Peyer's patch (tissue), 4 donors: ENCODE measurements around the gene EML4. TPM values are rescaled to one million over a fixed set of nuclear protein-coding genes. Genes with fewer than 3 reads are reported as not detected.
A peak's percentile ranks its signal among the peaks of the same experiment; 100 is the strongest.

ENCODE experiments used
- DNase-seq, 3 donors: peaks; one replicate each; pipeline ENCODE4 v3.0.0-alpha.2; 2017 to 2019
- H3K27ac ChIP-seq, 4 donors: fragments of 200-600 bp; sonication (generic); one replicate each; pipeline ENCODE4 v1.5.1; 2016 to 2019
- H3K27me3 ChIP-seq, 2 donors: fragments of 200-600 bp; sonication (generic); one replicate each; pipeline ENCODE4 v1.5.1; 2019
- H3K36me3 ChIP-seq, 3 donors: fragments of 200-600 bp; sonication (generic); one replicate each; pipeline ENCODE4 v1.5.1; 2016 to 2019
- H3K4me1 ChIP-seq, 4 donors: fragments of 200-600 bp; sonication (generic); one replicate each; pipeline ENCODE4 v1.5.1; 2016 to 2019
- H3K4me3 ChIP-seq, 4 donors: fragments of 200-600 bp; sonication (generic); 1 replicate in 3 of 4; 2 replicates in 1 of 4; pipeline ENCODE4 v1.5.1; 2016 to 2019; ENCODE audit warnings: mild to moderate bottlenecking in 1 of 4
- H3K9me3 ChIP-seq, 4 donors: fragments of 200-600 bp; sonication (generic); one replicate each; pipeline ENCODE4 v1.5.1; 2016 to 2019; ENCODE audit warnings: mild to moderate bottlenecking in 1 of 4
- POLR2A ChIP-seq, 2 donors: fragments of 450-650 bp; IDR thresholded peaks; one replicate each; pipeline ENCODE4 v1.5.1; 2017; ENCODE audit warnings: antibody characterized with exemption in 2 of 2, mild to moderate bottlenecking in 2 of 2, moderate library complexity in 2 of 2
- total RNA-seq, 4 donors: library from RNA; depleted of rRNA; stranded (reverse); fragments of >200 nt; gene quantifications; one replicate each; pipeline ENCODE4 v1.1.0, GENCODE V29; 2016
- TF ChIP-seq, protein P1 (sequence below), 6 experiments: fragments of 450-650 bp in 4 of 6; fragments of 200-600 bp in 2 of 6; sonication (generic) in 1 of 6; IDR thresholded peaks; one replicate each; pipeline ENCODE4 v1.5.1; 2017 to 2019; ENCODE audit warnings: antibody characterized with exemption in 6 of 6, mild to moderate bottlenecking in 3 of 6, moderate library complexity in 1 of 6

Gene EML4
- total RNA-seq, 4 donors from 2014 or later = 73.7 to 115 (median 84.4) TPM

DNA sequence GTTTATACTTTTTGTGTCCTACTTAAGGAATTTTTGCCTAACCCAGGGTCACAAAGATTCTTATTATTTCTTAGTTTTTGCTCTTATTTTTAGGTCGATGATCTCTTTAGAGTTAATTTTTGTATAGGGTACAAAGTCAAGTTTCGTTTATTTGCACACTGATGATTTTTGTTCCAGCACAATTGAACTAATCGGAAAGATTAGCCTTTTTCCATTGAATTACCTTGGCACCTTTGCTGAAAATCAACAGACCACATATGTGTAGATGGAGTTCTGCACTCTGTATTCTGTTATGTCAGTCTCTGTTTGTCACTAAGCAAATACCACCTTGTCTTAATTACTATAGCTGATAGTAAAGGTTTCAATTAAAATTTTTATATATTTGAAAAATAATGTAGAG, 18.7 kb downstream of the EML4 start:
- Histone ChIP-seq H3K4me1 (peaks cover 0 to 32% (median 5%) of the 10 kb centered on the region in 4 donors), H3K27ac (no peak overlapping the region), H3K9me3 (no peaks in the 10 kb centered on the region)

DNA sequence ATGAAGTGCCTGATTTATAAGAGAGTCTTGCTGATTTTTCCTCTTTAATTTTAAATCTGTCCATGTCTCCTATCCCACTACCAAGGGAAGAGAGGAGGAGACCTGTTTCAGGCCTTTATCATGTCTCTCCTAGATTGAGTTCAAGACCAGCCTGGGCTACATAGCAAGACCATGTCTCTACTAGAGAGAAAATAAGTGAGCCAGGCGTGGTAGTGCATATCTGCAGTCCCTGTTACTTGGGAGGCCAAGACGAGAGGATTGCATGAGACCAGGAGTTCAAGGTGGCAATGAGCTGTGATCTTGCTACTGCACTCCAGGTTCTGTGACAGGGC, 20.0 kb downstream of the EML4 start:
- DNase-seq = no peak
- Histone ChIP-seq H3K4me3 (no peak overlapping the region), H3K27ac (no peak overlapping the region), H3K27me3 (no peaks in the 10 kb centered on the region), H3K36me3 (no peaks in the 10 kb centered on the region), H3K4me1 (peaks cover 0 to 39% (median 5%) of the 10 kb centered on the region in 4 donors), H3K9me3 (no peaks in the 10 kb centered on the region)
- TF ChIP-seq POLR2A (IDR thresholded peaks at IDR 0.05) = no peak
- TF ChIP-seq, protein P1, sequence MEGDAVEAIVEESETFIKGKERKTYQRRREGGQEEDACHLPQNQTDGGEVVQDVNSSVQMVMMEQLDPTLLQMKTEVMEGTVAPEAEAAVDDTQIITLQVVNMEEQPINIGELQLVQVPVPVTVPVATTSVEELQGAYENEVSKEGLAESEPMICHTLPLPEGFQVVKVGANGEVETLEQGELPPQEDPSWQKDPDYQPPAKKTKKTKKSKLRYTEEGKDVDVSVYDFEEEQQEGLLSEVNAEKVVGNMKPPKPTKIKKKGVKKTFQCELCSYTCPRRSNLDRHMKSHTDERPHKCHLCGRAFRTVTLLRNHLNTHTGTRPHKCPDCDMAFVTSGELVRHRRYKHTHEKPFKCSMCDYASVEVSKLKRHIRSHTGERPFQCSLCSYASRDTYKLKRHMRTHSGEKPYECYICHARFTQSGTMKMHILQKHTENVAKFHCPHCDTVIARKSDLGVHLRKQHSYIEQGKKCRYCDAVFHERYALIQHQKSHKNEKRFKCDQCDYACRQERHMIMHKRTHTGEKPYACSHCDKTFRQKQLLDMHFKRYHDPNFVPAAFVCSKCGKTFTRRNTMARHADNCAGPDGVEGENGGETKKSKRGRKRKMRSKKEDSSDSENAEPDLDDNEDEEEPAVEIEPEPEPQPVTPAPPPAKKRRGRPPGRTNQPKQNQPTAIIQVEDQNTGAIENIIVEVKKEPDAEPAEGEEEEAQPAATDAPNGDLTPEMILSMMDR (IDR thresholded peaks at IDR 0.05) = no peak

More for the DNA sequence above, 18.7 kb downstream of the EML4 start:
- Histone ChIP-seq H3K4me3 (no peak overlapping the region), H3K36me3 (no peaks in the 10 kb centered on the region), H3K27me3 (no peaks in the 10 kb centered on the region)
- DNase-seq = no peak
- TF ChIP-seq POLR2A (IDR thresholded peaks at IDR 0.05) = no peak
- TF ChIP-seq, protein P1 (IDR thresholded peaks at IDR 0.05) = no peak

DNA sequence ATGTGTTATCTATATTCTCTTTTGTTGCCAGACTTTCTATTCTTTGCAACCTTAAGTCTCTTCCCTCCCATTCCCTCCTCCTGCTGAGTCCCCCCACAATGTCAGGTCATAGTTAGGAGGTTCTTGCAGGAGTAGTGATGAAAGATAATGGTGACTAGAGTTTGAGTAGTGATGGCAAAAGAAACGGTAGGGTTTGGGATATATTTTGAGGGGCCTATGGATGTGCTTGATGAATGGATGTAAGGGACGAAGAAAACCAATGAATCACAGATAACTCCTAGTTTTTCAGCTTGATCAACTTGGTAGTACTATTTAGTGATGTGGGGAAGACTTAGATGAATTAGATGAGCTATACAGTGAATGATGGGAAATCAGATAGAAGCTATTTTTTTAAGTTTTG, 21.0 kb downstream of the EML4 start:
- no peaks in the 10 kb centered on the region for H3K27me3 ChIP-seq
- H3K36me3 ChIP-seq = no peaks in the 10 kb centered on the region
- DNase-seq = no peak
- no peak for TF ChIP-seq POLR2A (IDR thresholded peaks at IDR 0.05)
- TF ChIP-seq, protein P1 (IDR thresholded peaks at IDR 0.05) = no peak
- no peak overlapping the region for H3K4me3 ChIP-seq
- no peaks in the 10 kb centered on the region for H3K9me3 ChIP-seq
- peaks cover 0 to 48% (median 8%) of the 10 kb centered on the region in 4 donors for H3K4me1 ChIP-seq
- H3K27ac ChIP-seq = no peak overlapping the region

DNA sequence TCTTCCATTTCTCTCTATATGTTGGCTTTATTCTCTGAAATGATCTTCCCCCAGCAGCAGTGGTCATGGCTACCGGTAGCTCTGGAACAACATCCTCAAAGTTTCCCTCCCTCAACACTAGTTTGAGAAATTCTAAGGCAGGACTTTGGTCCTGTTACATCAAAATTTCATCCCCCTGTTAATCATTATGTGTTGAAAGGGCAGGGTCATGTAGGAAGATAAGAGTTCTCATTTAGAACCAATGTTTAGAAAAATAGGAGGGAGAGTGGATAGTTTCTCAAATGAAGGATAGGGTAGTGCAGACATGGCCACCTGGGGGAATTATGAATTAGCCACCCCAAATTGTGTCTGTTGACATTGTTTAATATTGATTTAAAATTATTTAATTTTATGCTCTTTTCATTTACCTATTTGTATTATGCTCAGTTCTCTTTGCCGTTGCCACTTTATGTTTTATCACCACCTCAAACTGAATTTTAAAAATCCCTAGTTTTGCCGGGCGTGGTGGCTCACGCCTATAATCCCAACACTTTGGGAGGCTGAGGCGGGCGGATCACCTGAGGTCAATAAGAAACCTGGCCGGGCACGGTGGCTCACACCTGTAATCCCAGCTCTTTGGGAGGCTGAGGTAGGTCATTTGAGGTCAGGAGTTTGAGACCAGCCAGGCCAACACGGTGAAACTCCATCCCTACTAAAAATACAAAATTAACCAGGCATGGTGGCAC, 22.3 kb downstream of the EML4 start:
- Histone ChIP-seq H3K4me1 (peaks cover 0 to 47% (median 7%) of the 10 kb centered on the region in 4 donors), H3K9me3 (no peaks in the 10 kb centered on the region), H3K36me3 (no peaks in the 10 kb centered on the region), H3K4me3 (peak overlapping the region in 1 of 4 donors; percentile 7), H3K27me3 (no peaks in the 10 kb centered on the region), H3K27ac (peak overlapping the region in 2 of 4 donors; percentile 33 to 48)
- TF ChIP-seq POLR2A (IDR thresholded peaks at IDR 0.05) = no peak
- TF ChIP-seq, protein P1 (IDR thresholded peaks at IDR 0.05) = peak in 1 of 6 experiments; percentile 7
- no peak for DNase-seq

DNA sequence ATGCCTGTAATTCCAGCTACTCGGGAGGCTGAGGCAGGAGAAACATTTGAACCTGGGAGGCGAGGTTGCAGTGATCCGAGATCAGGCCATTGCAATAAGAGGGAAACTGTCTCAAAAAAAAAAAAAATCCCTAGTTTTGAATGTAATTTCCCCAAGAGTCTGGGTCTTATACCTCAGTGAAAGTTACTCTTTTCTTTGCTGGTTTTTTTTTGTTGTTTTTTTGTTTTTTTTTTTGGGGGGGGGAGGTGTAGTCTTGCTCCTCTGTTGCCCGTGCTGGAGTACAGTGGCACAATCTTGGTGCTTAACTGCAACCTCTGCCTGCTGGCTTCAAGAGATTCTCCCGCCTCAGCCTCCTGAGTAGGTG, 22.8 kb downstream of the EML4 start:
- Histone ChIP-seq H3K4me1 (peaks cover 0 to 51% (median 7%) of the 10 kb centered on the region in 4 donors), H3K9me3 (no peaks in the 10 kb centered on the region), H3K36me3 (no peaks in the 10 kb centered on the region), H3K27me3 (no peaks in the 10 kb centered on the region), H3K4me3 (no peak overlapping the region), H3K27ac (peak overlapping the region in 2 of 4 donors; percentile 33 to 48)
- DNase-seq = no peak
- TF ChIP-seq, protein P1 (IDR thresholded peaks at IDR 0.05) = no peak
- no peak for TF ChIP-seq POLR2A (IDR thresholded peaks at IDR 0.05)
